GM19328 (cell line): ENCODE results near the gene GOSR2.

ENCODE experiments used
- ATAC-seq: cut with Tn5 transposase; IDR thresholded peaks from one replicate; pipeline ENCODE4 v1.9.1; 2021; ENCODE audit warnings: mild to moderate bottlenecking, moderate library complexity; ENCODE audit not compliant: unreplicated experiment

GOSR2 gene

DNA sequence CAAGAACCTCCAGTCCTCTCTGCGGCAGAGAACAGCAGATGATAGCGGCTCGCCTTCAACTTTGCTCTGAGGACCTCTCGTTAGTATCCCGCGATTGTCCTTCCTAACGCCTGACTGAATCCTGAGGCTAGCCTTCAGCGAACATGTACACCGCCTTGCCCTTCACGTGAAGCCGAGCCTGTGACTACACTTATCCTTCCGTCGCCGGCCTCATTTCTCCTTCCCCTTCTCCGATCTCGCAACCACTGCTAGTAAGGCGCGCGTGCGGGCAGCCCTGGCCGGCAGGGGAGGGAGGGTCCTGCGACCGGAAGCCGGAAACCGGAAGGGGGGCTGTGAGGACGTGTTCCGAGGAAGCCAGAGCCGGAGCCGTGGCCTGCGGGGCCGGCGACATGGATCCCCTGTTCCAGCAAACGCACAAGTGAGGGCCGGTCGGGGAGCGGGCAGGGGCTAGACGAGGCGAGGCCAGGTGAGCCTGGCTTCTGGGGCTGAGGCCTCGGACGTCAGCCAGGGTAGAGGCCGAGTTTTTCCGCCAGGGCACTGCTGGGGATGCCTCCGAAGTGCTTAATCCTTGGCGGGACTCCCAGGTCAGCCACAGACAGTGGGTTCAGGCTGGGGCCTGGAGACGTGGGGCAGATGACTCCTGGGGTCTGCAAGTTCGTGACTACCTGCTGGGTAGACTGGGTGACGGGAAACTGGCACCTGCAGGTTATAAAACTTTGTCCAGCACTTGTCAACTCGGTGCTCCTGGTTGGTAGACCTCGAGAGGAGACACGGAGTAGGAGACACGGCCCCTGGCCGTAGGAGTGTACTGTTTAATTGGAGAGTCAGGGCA is at the start of gene GOSR2:
Gene GOSR2, plus strand, starts transcription at position 357 of the 832 bp plus-strand sequence. Its CDS starts 33 bp downstream, at position 390.
- peak; percentile 86 for ATAC-seq

DNA sequence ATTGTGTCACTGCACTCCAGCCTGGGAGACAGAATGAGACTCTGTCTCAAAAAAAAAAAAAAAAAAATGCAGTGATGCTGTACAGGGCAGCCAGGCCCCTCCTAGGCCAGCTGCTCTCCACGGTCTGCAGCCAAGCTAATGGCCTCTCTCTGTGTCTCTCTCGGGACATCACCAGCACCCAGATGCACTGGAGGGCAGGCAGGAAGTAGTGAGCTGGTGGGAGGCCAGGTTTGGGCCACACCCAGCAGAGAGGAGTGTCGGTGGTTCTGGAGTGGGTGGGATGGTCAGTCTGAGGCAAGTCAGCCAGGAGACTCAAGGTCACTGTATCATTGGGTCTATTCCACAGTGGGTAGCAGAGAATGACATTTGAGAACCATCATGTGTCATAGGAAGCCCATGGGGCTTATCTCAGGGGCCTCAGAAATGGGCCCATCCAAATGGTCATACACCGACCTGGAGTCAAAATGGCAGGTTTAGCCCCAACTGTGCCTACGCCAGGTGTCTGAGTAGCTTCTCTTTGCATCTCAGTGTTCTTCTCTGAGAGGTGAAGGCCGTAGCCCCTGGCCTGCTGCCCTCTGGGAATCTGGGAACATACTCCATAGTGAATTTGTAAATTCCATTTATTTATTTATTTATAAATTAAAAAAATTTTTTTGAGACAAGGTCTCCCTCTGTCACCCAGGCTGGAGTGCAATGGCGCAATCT is 48.9 kb upstream of the GOSR2 start:
- ATAC-seq: no peak

DNA sequence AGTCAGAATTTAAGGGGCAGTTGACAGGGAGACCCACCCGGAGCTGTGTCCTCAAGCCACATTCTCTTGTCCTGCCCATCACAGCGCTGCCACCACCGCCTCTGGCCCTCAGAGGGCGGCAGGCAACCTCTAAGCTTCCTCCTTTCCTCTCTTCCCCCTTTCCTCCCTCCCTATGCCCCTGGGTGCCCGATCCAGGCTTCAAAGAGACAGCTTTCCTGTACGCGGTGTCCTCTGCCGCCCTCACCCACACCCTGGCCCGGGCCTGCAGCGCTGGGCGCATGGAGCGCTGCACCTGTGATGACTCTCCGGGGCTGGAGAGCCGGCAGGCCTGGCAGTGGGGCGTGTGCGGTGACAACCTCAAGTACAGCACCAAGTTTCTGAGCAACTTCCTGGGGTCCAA is 48.1 kb upstream of the GOSR2 start:
- ATAC-seq: no peak

DNA sequence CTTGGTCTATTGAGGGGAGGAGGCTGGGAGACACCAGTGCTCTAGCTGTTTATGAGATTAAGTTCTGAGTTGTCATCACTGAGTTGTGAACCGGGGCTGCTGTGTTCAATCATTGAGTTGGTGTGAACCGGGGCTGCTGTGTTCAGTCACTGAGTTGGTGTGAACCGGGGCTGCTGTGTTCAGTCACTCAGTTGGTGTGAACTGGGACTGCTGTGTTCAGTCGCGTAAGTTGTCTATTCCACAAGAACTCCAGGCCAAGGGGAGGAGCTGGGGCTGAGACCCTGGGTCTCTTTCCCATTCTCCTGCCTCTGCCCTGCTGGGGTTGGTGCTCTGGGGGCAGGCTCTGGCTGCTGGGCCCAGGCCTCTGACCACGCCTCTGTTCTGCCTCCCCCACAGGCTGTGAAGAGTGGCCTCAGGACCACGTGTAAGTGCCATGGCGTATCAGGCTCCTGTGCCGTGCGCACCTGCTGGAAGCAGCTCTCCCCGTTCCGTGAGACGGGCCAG is 47.1 kb upstream of the GOSR2 start:
- ATAC-seq: no peak

DNA sequence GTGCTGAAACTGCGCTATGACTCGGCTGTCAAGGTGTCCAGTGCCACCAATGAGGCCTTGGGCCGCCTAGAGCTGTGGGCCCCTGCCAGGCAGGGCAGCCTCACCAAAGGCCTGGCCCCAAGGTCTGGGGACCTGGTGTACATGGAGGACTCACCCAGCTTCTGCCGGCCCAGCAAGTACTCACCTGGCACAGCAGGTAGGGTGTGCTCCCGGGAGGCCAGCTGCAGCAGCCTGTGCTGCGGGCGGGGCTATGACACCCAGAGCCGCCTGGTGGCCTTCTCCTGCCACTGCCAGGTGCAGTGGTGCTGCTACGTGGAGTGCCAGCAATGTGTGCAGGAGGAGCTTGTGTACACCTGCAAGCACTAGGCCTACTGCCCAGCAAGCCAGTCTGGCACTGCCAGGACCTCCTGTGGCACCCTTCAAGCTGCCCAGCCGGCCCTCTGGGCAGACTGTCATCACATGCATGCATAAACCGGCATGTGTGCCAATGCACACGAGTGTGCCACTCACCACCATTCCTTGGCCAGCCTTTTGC is 46.5 kb upstream of the GOSR2 start:
- no peak for ATAC-seq

DNA sequence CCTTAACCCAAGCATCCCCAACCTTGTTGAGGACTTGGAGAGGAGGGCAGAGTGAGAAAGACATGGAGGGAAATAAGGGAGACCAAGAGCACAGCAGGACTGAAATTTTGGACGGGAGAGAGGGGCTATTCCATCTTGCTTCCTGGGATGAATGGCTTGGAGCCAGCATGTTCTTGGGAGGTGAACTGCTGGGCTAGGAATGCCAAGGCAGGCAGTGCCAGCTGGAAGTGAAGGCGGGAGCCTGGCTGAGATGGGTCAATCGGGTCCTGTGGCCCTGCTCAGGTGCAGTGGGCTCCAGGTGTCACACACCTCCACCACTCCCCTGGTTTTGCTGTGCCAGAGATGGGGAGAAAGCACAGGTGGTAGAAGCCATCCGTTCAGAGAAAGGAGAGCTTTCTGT is 46.0 kb upstream of the GOSR2 start:
- no peak for ATAC-seq

DNA sequence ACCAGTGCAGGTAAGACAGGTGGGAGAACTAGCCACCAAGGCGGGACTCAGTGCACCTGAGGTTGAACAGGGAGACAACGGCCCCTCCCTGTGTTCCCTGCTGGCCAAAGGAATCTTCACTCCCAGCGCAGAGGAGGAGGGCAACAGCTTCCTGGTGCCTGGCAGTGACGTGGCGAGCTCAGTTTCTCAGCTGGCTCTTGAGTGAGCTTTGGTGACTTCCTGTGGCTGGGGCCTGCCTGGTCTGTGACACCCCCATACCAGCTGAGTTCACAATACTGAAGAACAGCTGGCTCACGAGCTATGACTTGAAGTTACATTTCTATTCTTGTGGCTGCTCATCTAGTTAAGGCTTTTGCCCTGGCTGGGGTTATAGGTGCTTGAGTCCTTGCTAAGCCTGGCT is 45.5 kb upstream of the GOSR2 start:
- no peak for ATAC-seq

DNA sequence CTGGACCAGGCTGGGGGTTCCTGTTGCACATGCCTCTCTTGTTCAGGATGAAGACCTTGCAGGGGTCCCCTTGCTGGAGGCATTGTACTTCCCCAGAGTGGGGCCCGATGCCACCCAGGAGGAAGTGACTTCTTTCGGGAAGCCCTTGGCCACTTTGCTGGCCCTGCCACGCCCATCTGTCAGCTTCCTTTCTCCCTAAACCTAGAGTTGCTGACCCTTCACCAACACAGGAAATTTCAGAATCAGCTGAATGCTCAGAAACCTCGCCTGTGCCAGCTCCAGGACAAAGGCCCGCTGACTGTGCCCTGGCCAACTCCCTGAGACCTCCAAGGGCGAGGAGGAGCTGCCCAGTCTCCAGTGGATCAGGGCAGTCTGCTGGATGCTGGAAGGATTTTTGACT is 44.9 kb upstream of the GOSR2 start:
- ATAC-seq: no peak

DNA sequence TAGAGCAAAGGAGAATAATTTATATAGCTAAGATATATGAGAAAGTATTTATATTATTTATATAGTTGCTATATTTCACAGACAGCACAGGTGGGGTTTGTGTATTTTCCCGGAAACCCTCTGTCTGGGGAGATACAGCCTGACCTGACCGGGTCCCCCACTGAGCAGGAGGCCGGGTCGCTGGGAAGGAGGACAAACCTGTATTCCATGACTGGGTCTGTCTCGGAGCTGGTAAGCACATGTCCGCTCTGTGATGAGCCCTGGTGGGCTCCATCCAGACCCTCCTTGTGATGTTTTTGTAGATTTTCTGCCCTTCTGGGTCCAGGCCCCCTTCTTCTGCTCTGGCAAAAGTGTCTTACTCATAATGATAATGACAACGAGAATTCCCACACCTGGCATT is 43.9 kb upstream of the GOSR2 start:
- no peak for ATAC-seq

DNA sequence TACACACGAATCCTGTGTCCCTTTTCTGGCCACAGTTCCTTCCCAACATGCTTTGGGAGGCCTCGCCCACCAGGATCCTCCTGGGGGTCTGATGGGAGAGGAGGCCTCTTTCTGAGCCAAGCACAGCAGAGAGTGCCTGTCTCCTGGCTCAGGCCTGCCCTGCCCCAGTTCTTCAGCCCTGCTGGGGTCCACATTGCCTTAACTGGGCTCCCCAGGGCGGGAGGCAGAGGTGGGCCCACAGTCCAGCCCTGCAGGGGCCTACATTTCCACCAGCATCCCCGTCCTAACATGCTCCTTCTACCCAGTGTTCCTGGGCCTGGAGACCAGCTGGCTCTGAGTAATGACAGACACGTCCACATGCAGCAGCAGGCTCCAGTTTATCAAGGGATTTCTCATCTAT is 41.9 kb upstream of the GOSR2 start:
- no peak for ATAC-seq

DNA sequence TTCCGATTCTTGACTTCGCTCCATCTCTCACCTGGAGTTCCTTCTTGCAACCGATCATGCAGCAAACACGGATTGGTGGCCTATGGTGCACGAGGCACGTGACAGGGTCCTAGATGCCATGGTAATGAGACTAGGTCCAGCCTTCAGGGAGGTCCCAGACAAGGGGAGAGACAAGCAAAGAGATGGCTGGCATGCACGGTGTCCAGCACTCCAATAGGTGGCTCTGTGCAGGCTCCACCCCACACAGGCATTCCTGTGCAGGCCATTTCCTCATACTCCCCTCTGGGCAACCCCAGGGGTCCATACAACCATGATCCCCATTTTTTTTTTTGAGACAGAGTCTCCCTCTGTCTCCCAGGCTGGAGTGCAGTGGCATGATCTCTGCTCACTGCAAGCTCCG is 40.3 kb upstream of the GOSR2 start:
- no peak for ATAC-seq

DNA sequence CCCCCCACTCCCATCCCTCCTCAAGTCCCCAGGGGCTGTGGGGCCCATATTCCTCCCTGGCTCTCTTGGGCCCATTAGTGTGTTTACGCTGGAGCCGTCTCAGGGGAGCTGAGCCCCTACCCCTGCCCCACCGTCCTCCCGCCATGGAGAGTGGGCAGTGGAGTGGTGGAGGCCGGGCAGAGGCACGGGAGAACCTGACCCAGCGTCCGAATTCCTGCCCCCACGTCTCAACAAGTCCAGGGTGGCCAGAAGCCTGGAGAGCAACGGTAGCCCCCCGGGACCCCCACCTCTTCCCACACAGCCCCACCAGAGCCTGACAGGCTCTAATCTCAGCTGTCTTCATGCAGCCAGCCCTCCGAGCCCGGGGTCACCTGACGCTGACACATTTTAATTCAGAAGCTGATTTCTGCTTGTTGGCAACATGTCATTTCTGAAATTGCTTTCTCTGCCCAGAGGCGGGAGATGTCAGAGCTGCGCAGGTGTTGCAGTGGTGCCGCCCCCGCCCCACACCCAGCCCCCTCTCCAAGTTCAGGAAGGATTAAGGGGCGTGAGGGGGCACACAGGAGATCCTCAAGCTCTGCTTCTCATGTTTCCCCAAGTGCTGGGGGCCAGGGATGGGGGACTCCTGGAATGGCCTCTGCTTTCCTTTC is 39.0 kb upstream of the GOSR2 start:
- ATAC-seq: no peak

DNA sequence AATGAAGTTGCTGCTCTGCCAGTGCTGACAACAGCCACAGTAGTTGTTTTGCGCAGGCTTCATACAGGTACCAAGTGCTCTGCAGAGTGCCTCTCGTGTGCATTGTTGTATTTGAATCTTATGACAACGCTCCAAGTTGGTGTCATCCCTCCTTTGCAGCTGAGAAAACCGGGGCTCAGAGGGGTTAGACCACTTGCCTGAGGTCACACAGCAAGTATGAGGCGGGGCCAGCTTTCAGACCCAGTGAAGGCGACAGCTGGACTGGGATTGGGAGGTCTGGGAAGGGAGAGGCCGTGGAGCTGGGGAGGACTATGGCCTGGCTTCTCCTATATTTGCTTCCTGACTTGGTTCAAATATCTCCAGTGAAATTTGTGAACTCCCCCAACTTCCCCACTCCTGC is 38.4 kb upstream of the GOSR2 start:
- no peak for ATAC-seq

DNA sequence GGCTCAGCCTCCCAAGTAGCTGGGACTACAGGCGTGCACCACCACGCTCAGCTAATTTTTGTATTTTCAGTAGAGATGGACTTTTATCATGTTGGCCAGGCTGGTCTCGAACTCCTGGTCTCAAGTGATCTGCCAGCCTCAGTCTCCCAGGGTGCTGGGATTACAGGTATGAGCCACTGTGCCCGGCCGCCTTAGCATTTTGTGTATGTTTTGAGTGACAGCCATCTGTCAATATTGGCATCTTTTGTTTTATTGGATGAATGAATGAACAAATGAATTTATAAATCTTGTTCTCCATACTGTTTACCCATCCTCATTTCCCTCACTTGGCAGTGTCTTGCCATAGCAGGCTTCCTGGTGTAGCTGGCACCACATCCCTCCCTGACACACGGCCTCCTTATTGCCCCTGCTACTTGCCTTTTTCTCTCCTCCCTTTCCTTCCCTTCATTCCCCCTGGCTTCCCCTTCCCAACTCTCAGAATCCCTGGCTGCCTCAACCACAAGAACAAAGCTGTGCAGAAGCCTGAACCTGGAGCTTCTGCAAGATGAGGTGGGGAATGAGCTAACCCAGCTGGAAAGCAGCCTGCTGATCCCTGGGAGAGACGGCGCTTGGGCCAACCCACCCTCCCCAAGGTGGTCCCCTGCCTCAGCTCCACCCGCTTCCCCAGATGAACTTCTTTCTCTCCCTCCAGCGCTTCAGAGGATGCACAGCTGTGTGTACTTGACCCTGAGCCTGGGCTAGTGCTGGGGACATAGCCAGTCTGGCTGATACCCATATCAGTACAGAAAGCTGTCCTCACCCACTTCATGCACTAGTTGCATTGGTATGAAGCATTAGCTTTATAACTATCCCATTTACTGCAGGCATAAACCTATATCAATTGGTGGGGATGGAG is 37.3 kb upstream of the GOSR2 start:
- ATAC-seq: no peak

DNA sequence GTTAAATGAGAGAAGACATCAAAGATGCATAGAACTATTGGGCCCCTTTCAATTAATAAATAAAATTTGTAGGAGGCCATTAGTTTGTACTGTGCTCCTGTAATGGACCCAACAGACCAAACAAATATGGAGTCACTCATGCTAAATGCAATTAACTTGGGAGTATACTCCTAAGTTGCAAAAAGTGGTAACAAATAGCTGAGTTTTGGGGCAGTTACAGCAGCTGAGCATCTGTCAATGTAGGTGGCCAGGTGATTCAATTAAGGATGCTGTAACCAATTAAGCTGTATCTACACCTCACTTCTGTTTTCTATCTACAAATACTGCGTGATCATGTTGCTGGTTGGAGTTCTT is 36.7 kb upstream of the GOSR2 start:
- ATAC-seq: no peak

DNA sequence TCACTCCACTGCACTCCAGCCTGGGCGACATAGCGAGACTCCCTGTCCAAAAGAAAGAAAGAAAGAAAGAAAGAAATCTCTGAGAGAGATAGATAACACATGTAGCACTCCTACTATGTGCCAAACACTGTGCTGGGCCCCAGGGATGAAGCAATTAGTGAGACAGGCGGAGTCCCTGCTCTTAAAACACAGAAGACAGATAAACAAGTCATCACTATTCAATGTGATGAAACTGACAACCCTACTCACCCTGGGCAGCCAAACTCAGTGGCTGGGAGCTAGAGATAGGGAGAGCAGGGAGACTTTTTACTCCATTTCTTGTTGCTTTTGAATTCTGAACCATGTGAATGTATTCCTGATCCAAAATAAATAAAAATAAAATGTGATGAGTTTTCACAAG is 35.2 kb upstream of the GOSR2 start:
- no peak for ATAC-seq

DNA sequence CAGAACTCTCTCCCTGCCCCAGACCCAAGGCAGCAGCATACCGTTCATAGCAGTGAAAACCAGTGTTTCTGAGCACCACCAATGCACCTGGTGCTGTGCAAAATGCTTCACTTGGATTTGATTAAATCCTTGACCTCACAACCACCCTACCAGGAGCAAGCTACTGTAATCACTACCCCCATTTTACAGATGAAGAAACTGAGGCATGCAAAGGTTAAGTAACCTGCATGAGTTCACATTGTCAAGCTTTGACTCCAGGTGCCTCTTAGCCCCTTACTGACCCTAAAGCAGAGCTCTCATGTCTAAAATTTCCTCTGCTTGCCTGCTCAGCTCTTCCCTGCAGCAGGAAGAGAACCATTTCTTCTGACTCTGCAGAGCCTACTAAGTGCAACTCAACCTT is 34.2 kb upstream of the GOSR2 start:
- no peak for ATAC-seq

DNA sequence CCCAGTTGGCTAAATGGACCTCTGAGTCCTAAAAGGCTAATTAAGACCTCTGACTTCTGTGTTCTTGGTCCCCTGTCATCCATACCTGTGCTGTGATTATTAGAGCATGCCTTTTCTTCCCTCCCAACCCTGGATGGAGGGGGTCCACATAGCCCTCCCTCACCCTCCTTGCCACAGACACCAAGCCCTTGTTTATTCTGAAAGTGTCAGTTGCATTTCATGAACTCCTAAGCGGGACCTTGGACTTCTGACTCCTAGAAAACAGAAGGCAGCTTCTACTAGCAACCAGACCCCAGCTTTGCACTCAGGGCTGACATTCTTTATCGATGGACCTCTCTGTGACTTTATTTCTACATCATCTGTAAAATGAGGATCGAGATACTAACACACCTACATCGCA is 33.4 kb upstream of the GOSR2 start:
- ATAC-seq: no peak

DNA sequence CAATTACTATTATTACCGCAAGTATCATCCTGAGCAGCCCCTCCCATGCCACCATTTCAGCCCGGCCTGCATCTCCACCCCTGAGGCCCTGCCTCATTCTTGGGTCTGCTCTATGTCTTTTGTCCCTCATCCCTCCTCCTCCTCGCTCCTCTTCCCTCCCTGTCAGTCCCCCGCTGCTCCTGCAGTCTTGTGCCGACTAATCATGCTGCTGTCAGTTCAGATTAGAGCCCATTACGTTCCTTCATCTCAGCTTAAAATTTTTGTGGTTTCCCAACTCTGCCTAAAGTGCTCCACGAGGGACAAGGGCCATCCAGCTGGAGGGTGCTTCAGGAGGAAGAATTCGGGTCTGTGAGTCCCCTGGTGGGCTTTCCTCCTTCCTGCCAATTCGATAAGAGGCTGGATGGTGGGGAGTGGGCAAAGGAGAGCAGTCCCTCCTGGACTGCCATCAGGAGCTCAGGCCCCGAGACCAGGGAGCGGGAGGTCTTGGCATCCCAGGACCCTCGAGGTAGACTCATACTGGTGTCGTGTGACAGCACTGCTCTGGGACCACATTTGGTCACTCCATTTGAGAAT is 32.9 kb upstream of the GOSR2 start:
- ATAC-seq: no peak

DNA sequence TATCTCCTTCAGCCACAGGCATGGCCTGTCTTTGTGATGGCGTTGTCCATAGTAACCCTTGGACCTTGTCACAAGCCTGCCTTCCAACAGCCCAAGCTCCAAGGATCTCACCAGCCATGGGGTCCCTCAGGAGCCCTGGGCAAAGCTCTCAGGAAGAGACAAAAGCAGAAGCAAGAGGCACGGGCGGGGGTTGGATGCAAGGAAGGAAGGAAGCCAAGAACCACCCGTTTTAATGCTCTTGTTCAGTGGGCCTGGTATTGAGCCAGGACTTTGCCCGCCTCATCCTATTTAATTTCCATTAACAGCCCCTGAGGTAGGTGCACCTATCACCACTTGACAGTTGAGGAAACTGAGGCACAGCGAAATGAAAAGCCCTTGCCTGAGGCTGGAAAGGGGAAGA is 32.3 kb upstream of the GOSR2 start:
- no peak for ATAC-seq
